ENCODE results near the gene RHOV.

DNA sequence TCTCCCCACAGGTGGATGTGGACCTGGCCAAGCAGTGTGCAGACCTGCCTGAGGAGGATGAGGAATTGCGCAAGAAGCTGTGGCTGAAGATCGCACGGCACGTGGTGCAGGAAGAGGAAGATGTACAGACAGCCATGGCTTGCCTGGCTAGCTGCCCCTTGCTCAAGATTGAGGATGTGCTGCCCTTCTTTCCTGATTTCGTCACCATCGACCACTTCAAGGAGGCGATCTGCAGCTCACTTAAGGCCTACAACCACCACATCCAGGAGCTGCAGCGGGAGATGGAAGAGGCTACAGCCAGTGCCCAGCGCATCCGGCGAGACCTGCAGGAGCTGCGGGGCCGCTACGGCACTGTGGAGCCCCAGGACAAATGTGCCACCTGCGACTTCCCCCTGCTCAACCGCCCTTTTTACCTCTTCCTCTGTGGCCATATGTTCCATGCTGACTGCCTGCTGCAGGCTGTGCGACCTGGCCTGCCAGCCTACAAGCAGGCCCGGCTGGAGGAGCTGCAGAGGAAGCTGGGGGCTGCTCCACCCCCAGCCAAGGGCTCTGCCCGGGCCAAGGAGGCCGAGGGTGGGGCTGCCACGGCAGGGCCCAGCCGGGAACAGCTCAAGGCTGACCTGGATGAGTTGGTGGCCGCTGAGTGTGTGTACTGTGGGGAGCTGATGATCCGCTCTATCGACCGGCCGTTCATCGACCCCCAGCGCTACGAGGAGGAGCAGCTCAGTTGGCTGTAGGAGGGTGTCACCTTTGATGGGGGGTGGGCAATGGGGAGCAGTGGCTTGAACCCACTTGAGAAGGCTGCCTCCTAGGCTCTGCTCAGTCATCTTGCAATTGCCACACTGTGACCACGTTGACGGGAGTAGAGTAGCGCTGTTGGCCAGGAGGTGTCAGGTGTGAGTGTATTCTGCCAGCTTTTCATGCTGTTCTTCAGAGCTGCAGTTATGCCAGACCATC, 28.8 kb upstream of the RHOV start:
- TF ChIP-seq CTCF (conservative IDR thresholded peaks at IDR 0.05; ENCODE audit: low read length) (no peak), EZH2phosphoT487 (IDR thresholded peaks at IDR 0.05; ENCODE audit: borderline replicate concordance) (no peak)
